BJ (cell line): ENCODE measurements around the gene TMEM87B. TPM values are rescaled to one million over a fixed set of nuclear protein-coding genes. Genes with fewer than 3 reads are reported as not detected.

ENCODE experiments used
- CTCF ChIA-PET: fragments of 350-600 bp; formaldehyde crosslinking; extraction: SDS; loops from one replicate; lab custom pipeline; 2021; ENCODE audit warnings: antibody characterized with exemption, inconsistent platforms; lab: Yijun Ruan, JAX
- POLR2A ChIA-PET: fragments of 300-600 bp; sonication (Branson Sonifier 250); formaldehyde crosslinking; extraction: SDS; loops from one replicate; lab custom pipeline; 2021; ENCODE audit warnings: antibody characterized with exemption; lab: Charles Lee
- DNase-seq: peaks from one replicate; pipeline ENCODE4 v3.0.0-alpha.2; 2011; ENCODE audit warnings: low read depth
- H3K27me3 ChIP-seq: 2 replicates; pipeline ENCODE4 v1.6.0; 2011; ENCODE audit warnings: low read length; ENCODE audit not compliant: control insufficient read depth, insufficient read depth
- H3K36me3 ChIP-seq: 2 replicates; pipeline ENCODE4 v1.5.1; 2011; ENCODE audit warnings: low read length; ENCODE audit not compliant: control insufficient read depth, insufficient read depth
- H3K4me3 ChIP-seq: 2 replicates; pipeline ENCODE4 v1.5.1; 2011; ENCODE audit warnings: low read depth, mild to moderate bottlenecking, control low read depth, low read length
- CTCF ChIP-seq: IDR thresholded peaks from 2 replicates; pipeline ENCODE4 v1.5.1; 2011; ENCODE audit warnings: low read depth, mild to moderate bottlenecking, control low read depth, inconsistent platforms, low read length, moderate library complexity; ENCODE audit not compliant: insufficient read depth
- polyA plus RNA-seq: library from polyadenylated mRNA; depleted of rRNA; stranded (reverse); fragments of >200 nt; gene quantifications from 2 replicates; pipeline ENCODE4 v1.2.3, GENCODE V29; 2011; rRNA removed

Gene TMEM87B
- polyA plus RNA-seq, 1 experiment: 11.4 TPM

- no peak for DNase-seq
- Histone ChIP-seq H3K4me3 (no peak overlapping the region), H3K27me3 (no peaks in the 10 kb centered on the region), H3K36me3 (no peaks in the 10 kb centered on the region)
- ChIA-PET CTCF (no interaction called here), POLR2A (no interaction called here)
- no peak for TF ChIP-seq CTCF
Measured at GRCh38 chr2:112168422-112169124, 113.5 kb downstream of the TMEM87B start.

Other genes with a start within 250 kb of the TMEM87B start
- 20.3 and 28.2 TPM in 2 replicates for gene ANAPC1, start 171.1 kb upstream of the TMEM87B start, polyA plus RNA-seq
- 0.07 and 0.11 TPM in 2 replicates for gene MERTK, start 156.7 kb upstream of the TMEM87B start, polyA plus RNA-seq
- gene FBLN7, start 83.1 kb downstream of the TMEM87B start, polyA plus RNA-seq: 1.6 and 3.7 TPM in 2 replicates
- 0.99 and 3.6 TPM in 2 replicates for gene ZC3H8, start 199.8 kb downstream of the TMEM87B start, polyA plus RNA-seq
- gene ZC3H6, start 220.3 kb downstream of the TMEM87B start, polyA plus RNA-seq: 1.2 and 1.4 TPM in 2 replicates